Endothelial cell of hepatic sinusoid (primary cell): ENCODE measurements around the gene SUCNR1.
"Not testable (repeated sequence)": the region's sequence is repeated elsewhere in the genome, so short reads cannot be mapped to it uniquely, and the experiment has no call there.

ENCODE experiments used
- in situ Hi-C: cut with HindIII; loops from 2 replicates; pipeline ENCODE4 v1.10.0; 2017; ENCODE audit warnings: low sequenced_read_pairs

SUCNR1 gene

GRCh38 chr3:151900460-151900859 is 27.0 kb downstream of the SUCNR1 start:
- in situ Hi-C loops = loop anchor here (5.0 kb wide), 1 partner anchor 433 kb away; no protein-coding TSS in a partner anchor

- in situ Hi-C loops = loop anchor here (5.0 kb wide), 1 partner anchor 434 kb away; no protein-coding TSS in a partner anchor
Observed at GRCh38 chr3:151900884-151901643, 27.6 kb downstream of the SUCNR1 start.

- in situ Hi-C loops = loop anchor here (5.0 kb wide), 1 partner anchor 434 kb away; no protein-coding TSS in a partner anchor
Observed at GRCh38 chr3:151901644-151902285, 28.3 kb downstream of the SUCNR1 start.

- in situ Hi-C loops = loop anchor here (5.0 kb wide), 1 partner anchor 436 kb away; no protein-coding TSS in a partner anchor
Observed at GRCh38 chr3:151903501-151903991, 30.1 kb downstream of the SUCNR1 start.

GRCh38 chr3:151905647-151906046 is 32.2 kb downstream of the SUCNR1 start:
- in situ Hi-C loops = no loop called here

GRCh38 chr3:151906751-151907150 is 33.3 kb downstream of the SUCNR1 start:
- in situ Hi-C loops = no loop called here

- in situ Hi-C loops = no loop called here
Observed at GRCh38 chr3:151908399-151908798, 35.0 kb downstream of the SUCNR1 start.

- in situ Hi-C loops = loop anchor here (5.0 kb wide), 1 partner anchor 53 kb away; no protein-coding TSS in a partner anchor
Observed at GRCh38 chr3:151909681-151910405, 36.4 kb downstream of the SUCNR1 start.

GRCh38 chr3:151911462-151911861 is 38.0 kb downstream of the SUCNR1 start:
- in situ Hi-C loops = loop anchor here (5.0 kb wide), 1 partner anchor 54 kb away; no protein-coding TSS in a partner anchor

GRCh38 chr3:151912028-151912427 is 38.6 kb downstream of the SUCNR1 start:
- in situ Hi-C loops = loop anchor here (5.0 kb wide), 1 partner anchor 55 kb away; no protein-coding TSS in a partner anchor

- in situ Hi-C loops = no loop called here
Observed at GRCh38 chr3:151916781-151917180, 43.3 kb downstream of the SUCNR1 start.

- in situ Hi-C loops = no loop called here
Observed at GRCh38 chr3:151918253-151919029, 45.0 kb downstream of the SUCNR1 start.

- in situ Hi-C loops = no loop called here
Observed at GRCh38 chr3:151919030-151919328, 45.5 kb downstream of the SUCNR1 start.

GRCh38 chr3:151919446-151919845 is 46.0 kb downstream of the SUCNR1 start:
- in situ Hi-C loops = no loop called here

GRCh38 chr3:151923901-151924300 is 50.5 kb downstream of the SUCNR1 start:
- in situ Hi-C loops = no loop called here

- in situ Hi-C loops = no loop called here
Observed at GRCh38 chr3:151924753-151925152, 51.3 kb downstream of the SUCNR1 start.

GRCh38 chr3:151925419-151925818 is 52.0 kb downstream of the SUCNR1 start:
- in situ Hi-C loops = no loop called here

- in situ Hi-C loops = no loop called here
Observed at GRCh38 chr3:151925876-151926275, 52.4 kb downstream of the SUCNR1 start.

- in situ Hi-C loops = no loop called here
Observed at GRCh38 chr3:151926956-151927355, 53.5 kb downstream of the SUCNR1 start.

- in situ Hi-C loops = not testable (repeated sequence)
Observed at GRCh38 chr3:151927915-151928525, 54.6 kb downstream of the SUCNR1 start.
